Ovary (tissue), 3 donors: ENCODE results near the gene ARAP1.

Experiments
- CTCF ChIP-seq, 3 donors: fragments of 450-650 bp in 2 of 3; fragments of 200-600 bp in 1 of 3; IDR thresholded peaks; one replicate each; pipeline versions ENCODE4 v1.5.1 to v1.8.0; 2016 to 2022; ENCODE audit warnings: antibody characterized with exemption in 3 of 3, mild to moderate bottlenecking in 1 of 3
- EP300 ChIP-seq: sonication (generic); formaldehyde crosslinking; IDR thresholded peaks from one replicate; pipeline ENCODE4 v1.6.1; 2017; ENCODE audit warnings: antibody characterized with exemption
- POLR2A ChIP-seq: fragments of 450-650 bp; IDR thresholded peaks from one replicate; pipeline ENCODE4 v1.6.1; 2017; ENCODE audit warnings: antibody characterized with exemption, mild to moderate bottlenecking, moderate library complexity
- donor health status: DM: no; HTN: no; CAD: no.

DNA sequence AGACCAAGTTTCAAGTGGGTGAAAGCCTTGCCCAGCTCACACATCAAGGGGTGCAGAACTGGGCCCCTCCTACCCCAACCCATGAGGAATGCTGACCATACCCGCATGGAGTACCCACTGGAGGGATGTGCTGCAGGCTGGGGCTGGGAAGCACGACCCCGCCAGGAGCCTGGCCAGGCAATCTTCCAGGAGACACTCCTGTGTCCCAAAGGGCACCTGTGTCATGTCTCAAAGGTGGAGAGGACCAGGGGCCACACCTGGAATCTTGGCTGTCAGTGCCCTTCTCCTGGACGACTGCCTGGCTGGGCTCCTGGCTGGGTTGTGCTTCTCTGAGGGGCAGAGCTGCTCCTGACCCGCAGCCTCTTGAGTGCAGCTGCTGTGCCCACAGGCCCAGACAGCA lies 6.7 kb downstream of the ARAP1 start:
- TF ChIP-seq CTCF (IDR thresholded peaks at IDR 0.05) (no peak), POLR2A (no peak), EP300 (no peak)
